Measurements from ENCODE around the gene MZT2B.
A peak's percentile ranks its signal among the peaks of the same experiment; 100 is the strongest.
"Not testable (repeated sequence)": the region's sequence is repeated elsewhere in the genome, so short reads cannot be mapped to it uniquely, and the experiment has no call there.

DNA sequence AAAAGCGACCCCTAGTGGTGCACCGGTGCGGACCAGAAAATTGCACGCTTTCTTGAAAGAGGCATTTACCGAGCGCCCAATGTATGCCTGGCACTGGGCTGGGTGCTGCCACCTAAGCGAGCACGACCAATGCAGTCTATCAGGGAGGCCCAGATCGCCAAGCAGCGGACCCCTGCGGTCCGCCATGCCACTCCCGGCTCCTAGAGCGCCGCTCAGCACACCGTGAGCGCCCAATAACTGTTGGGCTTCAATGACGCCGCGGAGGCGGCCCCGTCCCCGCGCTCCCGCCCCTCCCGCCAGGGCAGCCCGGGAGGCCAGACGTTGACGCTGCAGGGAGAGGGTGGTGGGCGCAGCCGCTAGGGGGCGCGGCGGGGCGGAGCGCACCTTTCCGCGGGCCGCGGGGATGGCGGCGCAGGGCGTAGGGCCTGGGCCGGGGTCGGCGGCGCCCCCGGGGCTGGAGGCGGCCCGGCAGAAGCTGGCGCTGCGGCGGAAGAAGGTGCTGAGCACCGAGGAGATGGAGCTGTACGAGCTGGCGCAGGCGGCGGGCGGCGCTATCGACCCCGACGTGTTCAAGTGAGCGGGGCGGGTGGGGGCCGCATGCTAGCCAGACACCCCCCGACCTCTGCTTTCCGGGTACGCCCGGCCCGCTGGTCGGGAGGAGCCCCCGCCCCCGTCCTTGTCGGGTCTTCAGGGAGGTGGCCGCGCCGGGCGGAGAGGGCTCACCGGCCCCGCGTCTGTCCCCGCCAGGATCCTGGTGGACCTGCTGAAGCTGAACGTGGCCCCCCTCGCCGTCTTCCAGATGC is at the start of gene MZT2B:
- TF ChIP-seq, protein P1, sequence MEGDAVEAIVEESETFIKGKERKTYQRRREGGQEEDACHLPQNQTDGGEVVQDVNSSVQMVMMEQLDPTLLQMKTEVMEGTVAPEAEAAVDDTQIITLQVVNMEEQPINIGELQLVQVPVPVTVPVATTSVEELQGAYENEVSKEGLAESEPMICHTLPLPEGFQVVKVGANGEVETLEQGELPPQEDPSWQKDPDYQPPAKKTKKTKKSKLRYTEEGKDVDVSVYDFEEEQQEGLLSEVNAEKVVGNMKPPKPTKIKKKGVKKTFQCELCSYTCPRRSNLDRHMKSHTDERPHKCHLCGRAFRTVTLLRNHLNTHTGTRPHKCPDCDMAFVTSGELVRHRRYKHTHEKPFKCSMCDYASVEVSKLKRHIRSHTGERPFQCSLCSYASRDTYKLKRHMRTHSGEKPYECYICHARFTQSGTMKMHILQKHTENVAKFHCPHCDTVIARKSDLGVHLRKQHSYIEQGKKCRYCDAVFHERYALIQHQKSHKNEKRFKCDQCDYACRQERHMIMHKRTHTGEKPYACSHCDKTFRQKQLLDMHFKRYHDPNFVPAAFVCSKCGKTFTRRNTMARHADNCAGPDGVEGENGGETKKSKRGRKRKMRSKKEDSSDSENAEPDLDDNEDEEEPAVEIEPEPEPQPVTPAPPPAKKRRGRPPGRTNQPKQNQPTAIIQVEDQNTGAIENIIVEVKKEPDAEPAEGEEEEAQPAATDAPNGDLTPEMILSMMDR (IDR thresholded peaks at IDR 0.05; ENCODE audit: poor library complexity, severe bottlenecking), result peak; percentile 95
- not testable (repeated sequence) for TF ChIP-seq EP300 (conservative IDR thresholded peaks at IDR 0.05; ENCODE audit: poor library complexity, severe bottlenecking); EZH2 (IDR thresholded peaks at IDR 0.05; ENCODE audit: borderline replicate concordance, insufficient read depth, low read length, poor library complexity, severe bottlenecking)
- TF ChIP-seq RAD21 (conservative IDR thresholded peaks at IDR 0.05) (peak; percentile 63), POLR2AphosphoS5 (IDR thresholded peaks at IDR 0.05) (peak; percentile 81), TAF1 (IDR thresholded peaks at IDR 0.05; ENCODE audit: low read depth) (peak; percentile 37)
